ENCODE measurements around the gene LLGL2.

GRCh38 chr17:75561927-75562603 lies 36.6 kb downstream of the LLGL2 start:
- TF ChIP-seq CTCF (IDR thresholded peaks at IDR 0.05; ENCODE audit: low read depth, low read length, poor library complexity, severe bottlenecking) = no peak
- TF ChIP-seq EZH2phosphoT487 (IDR thresholded peaks at IDR 0.05; ENCODE audit: borderline replicate concordance, low read length) = no peak
